DMS53 (cell line): Measurements from ENCODE around the gene TESK1.
A peak's percentile ranks its signal among the peaks of the same experiment; 100 is the strongest.

Experiments
- DNase-seq: peaks from one replicate; lab custom pipeline; 2025; lab: John Stamatoyannopoulos, UW

The TESK1 gene

GRCh38 chr9:35604578-35605350 lies at the start of gene TESK1:
Gene TESK1 (plus strand): TSS chr9:35605262. CDS start chr9:35605620, 358 bp downstream.
- DNase-seq, result peak; percentile 90

GRCh38 chr9:35555881-35556280 lies 49.2 kb upstream of the TESK1 start:
- no peak for DNase-seq

- no peak for DNase-seq
These were observed 48.3 kb upstream of the TESK1 start for GRCh38 chr9:35556776-35557175.

- no peak for DNase-seq
These were observed 47.7 kb upstream of the TESK1 start for GRCh38 chr9:35557320-35557719.

GRCh38 chr9:35558185-35558584 lies 46.9 kb upstream of the TESK1 start:
- DNase-seq, result no peak

GRCh38 chr9:35559792-35560530 lies 45.1 kb upstream of the TESK1 start:
- DNase-seq, result no peak

- DNase-seq, result no peak
These were observed 44.3 kb upstream of the TESK1 start for GRCh38 chr9:35560625-35561337.

GRCh38 chr9:35561468-35562261 lies 43.4 kb upstream of the TESK1 start:
- no peak for DNase-seq

GRCh38 chr9:35562895-35563780 lies 41.9 kb upstream of the TESK1 start:
- DNase-seq, result no peak

GRCh38 chr9:35563791-35564197 lies 41.3 kb upstream of the TESK1 start:
- DNase-seq, result no peak

- DNase-seq, result no peak
These were observed 40.4 kb upstream of the TESK1 start for GRCh38 chr9:35564658-35565061.

- no peak for DNase-seq
These were observed 38.6 kb upstream of the TESK1 start for GRCh38 chr9:35566417-35566816.

GRCh38 chr9:35568196-35568595 lies 36.9 kb upstream of the TESK1 start:
- no peak for DNase-seq

GRCh38 chr9:35569206-35569605 lies 35.9 kb upstream of the TESK1 start:
- DNase-seq, result no peak

GRCh38 chr9:35570709-35571504 lies 34.2 kb upstream of the TESK1 start:
- DNase-seq, result no peak

GRCh38 chr9:35574578-35575122 lies 30.4 kb upstream of the TESK1 start:
- no peak for DNase-seq

- DNase-seq, result no peak
These were observed 29.6 kb upstream of the TESK1 start for GRCh38 chr9:35575478-35575877.

GRCh38 chr9:35577486-35577885 lies 27.6 kb upstream of the TESK1 start:
- DNase-seq, result no peak

GRCh38 chr9:35579130-35579529 lies 25.9 kb upstream of the TESK1 start:
- DNase-seq, result no peak
